ENCODE measurements around the gene CLIC4. TPM values are rescaled to one million over a fixed set of nuclear protein-coding genes. Genes with fewer than 3 reads are reported as not detected.

Gene CLIC4
- total and polyA plus RNA-seq, 9 of the 15 experiments (the other 6 are each of a cell fraction or from before 2014, with no cell fraction given) = 16.0 to 67.5 (median 38.4) TPM

GRCh38 chr1:24765308-24765988 is 20.2 kb downstream of the CLIC4 start (continued):
- TF ChIP-seq PHF8 (IDR thresholded peaks at IDR 0.05; ENCODE audit: borderline replicate concordance, low read length) = no peak
- TF ChIP-seq ZBTB33 (CRISPR knock-in tag; IDR thresholded peaks at IDR 0.05) = no peak
- no peak for TF ChIP-seq ZNF146 (CRISPR knock-in tag; IDR thresholded peaks at IDR 0.05; ENCODE audit: unreplicated experiment)
- peak; percentile 72; the same call in 1 of the 2 replicates for TF ChIP-seq ZBTB17 (CRISPR knock-in tag; IDR thresholded peaks at IDR 0.05)
- TF ChIP-seq CHCHD3 (CRISPR knock-in tag; IDR thresholded peaks at IDR 0.05) = no peak
- no peak for TF ChIP-seq CHD1 (IDR thresholded peaks at IDR 0.05; ENCODE audit: low read length)
- peak; percentile 35; the same call in 1 of the 2 replicates for TF ChIP-seq DEAF1 (CRISPR knock-in tag; IDR thresholded peaks at IDR 0.05)
- TF ChIP-seq TAF7 (tag; IDR thresholded peaks at IDR 0.05) = 0 out of 2 replicates have a peak, but pooled peaks have one; percentile 9
- TF ChIP-seq HES1 (IDR thresholded peaks at IDR 0.05; ENCODE audit: low read depth) = peak; percentile 43; the same call in 1 of the 2 replicates
- no peak for TF ChIP-seq MYNN (IDR thresholded peaks at IDR 0.05)
- no peak for TF ChIP-seq MYNN (CRISPR knock-in tag; IDR thresholded peaks at IDR 0.05)
- TF ChIP-seq ATF7 (IDR thresholded peaks at IDR 0.05) = peak; percentile 67; the same call in 1 of the 2 replicates
- TF ChIP-seq POLR2H (tag; IDR thresholded peaks at IDR 0.05; ENCODE audit: low read depth) = no peak
- TF ChIP-seq FOXJ3 (CRISPR knock-in tag; IDR thresholded peaks at IDR 0.05) = no peak
- no peak for TF ChIP-seq ZFX (CRISPR knock-in tag; IDR thresholded peaks at IDR 0.05)
- no peak for TF ChIP-seq TCF7 (IDR thresholded peaks at IDR 0.05; ENCODE audit: borderline replicate concordance)
- 0 out of 2 replicates have a peak, but pooled peaks have one; percentile 42 for TF ChIP-seq MITF (IDR thresholded peaks at IDR 0.05)
- TF ChIP-seq ZNF695 (CRISPR knock-in tag; IDR thresholded peaks at IDR 0.05) = no peak
- no peak for TF ChIP-seq CGGBP1 (CRISPR knock-in tag; IDR thresholded peaks at IDR 0.05)

Data from K562 (cell line).